Pancreas (tissue), 10 donors: ENCODE data around the gene PLA2G2C. TPM values are rescaled to one million over a fixed set of nuclear protein-coding genes. Genes with fewer than 3 reads are reported as not detected.

Experiments used
- ATAC-seq, 4 donors: fragments of 200-7000 bp; cut with Tn5 transposase; one replicate each; pipeline versions ENCODE4 v1.8.0 to v1.9.1; 2020; ENCODE audit warnings: mild to moderate bottlenecking in 4 of 4, moderate library complexity in 4 of 4
- DNase-seq, 6 donors: peaks; one replicate each; pipeline ENCODE4 v3.0.0-alpha.2; 2020
- FAIRE-seq: peaks from 2 replicates; lab custom pipeline; 2012; peaks lifted over from hg19 to GRCh38; lab: Jason Lieb, UNC
- H3K27ac ChIP-seq, 4 donors: fragments of 200-600 bp; sonication (generic); 1 replicate in 3 of 4; 2 replicates in 1 of 4; pipeline versions ENCODE4 v1.5.0 to v1.8.0; 2020
- H3K27me3 ChIP-seq, 4 donors: fragments of 200-600 bp; one replicate each; pipeline ENCODE4 v1.8.0; 2021
- H3K36me3 ChIP-seq, 3 donors: fragments of 200-600 bp; sonication (generic) in 1 of 3; one replicate each; pipeline versions ENCODE4 v1.5.0 to v1.8.0; 2020 to 2021
- H3K4me1 ChIP-seq, 3 donors: fragments of 200-600 bp; one replicate each; pipeline ENCODE4 v1.8.0; 2021
- H3K4me3 ChIP-seq, 4 donors: fragments of 200-600 bp; sonication (generic) in 2 of 4; one replicate each; pipeline versions ENCODE4 v1.5.0 to v1.8.0; 2020 to 2021
- H3K9me3 ChIP-seq, 4 donors: fragments of 200-600 bp; one replicate each; pipeline ENCODE4 v1.8.0; 2021
- WGBS, 2 donors: extraction: QIAGEN DNeasy Blood & Tissue Kit; methylation state at CpG; one replicate each; pipeline ENCODE4 v1.1.7; 2013; 5-methylcytosine and 5-hydroxymethylcytosine counted together
- intact Hi-C, 3 donors: fragments of 100-400 bp; cut with DNase I; formaldehyde crosslinking; loops; one replicate each; pipeline versions ENCODE4 v1.11.1 to v1.14.2; 2022
- polyA plus RNA-seq, 2 donors: library from polyadenylated mRNA; stranded (reverse); fragments of 200-250 nt; gene quantifications; one replicate each; pipeline ENCODE4 v1.2.3, GENCODE V29; 2013
- total RNA-seq, 6 donors: library from RNA; stranded (reverse); fragmentation: NEBNext Ultra II Directional in 4 of 6; extraction: Animal tissue kit (Norgen Biotek cat#: 25700) in 4 of 6; gene quantifications; one replicate each; pipeline versions ENCODE4 v1.2.1 to v1.2.4, GENCODE V29; 2021 to 2023
- TF ChIP-seq, protein P1 (sequence below), 4 donors: fragments of 200-600 bp; sonication (generic) in 3 of 4; IDR thresholded peaks; one replicate each; pipeline versions ENCODE4 v1.5.0 to v1.8.0; 2021; ENCODE audit warnings: antibody characterized with exemption in 4 of 4
- donor health status: healthy with polysubstance abuse.
- donor health status: DM: no; HTN: no; CAD: no; lungs with moderate emphysema.
- donor health status: DM: no; HTN: no; CAD: no.
- donor health status: control.
- donor health status: control.
- donor health status: Bipolar disorder and iron deficiency.
- donor health status: DM: yes; HTN: yes; CAD: no.
- donor health status: DM: no; HTN: no; CAD: no.
- donor health status: DM: no; HTN: no; CAD: no.
- donor health status: DM: yes; HTN: yes; CAD: no.

Gene PLA2G2C
- total and polyA plus RNA-seq, 8 donors, result not detected

DNA sequence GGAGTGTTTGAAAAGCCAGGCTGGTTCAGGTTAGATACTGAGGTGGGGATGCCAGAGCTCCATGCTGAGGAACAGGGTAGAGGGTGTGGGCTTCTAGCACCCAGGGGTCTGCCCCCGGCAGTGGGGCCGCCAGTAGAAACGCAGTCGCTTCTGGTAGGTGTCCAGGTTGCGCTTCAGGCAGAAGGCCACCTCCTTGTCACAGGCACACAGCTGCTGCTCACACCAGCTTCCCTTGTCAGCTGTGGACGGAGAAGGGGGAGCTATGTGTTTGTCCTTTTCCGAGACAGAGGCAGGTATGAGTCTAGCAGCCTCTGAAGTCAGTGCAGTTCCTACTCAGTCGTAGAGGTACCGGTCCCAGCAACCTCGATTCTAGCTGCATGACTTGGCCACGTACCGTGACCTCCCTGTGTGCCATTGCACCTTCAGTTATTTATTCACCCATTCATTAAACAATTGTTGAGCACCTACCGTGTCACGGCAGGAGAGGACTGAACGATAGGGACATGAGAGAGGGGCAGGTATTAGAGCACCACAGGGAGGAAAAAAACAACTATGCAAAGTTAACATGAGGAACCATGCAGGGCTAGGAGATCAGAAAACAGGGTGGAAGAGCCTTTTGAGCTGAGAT lies 72.2 kb downstream of the PLA2G2C start:
- no peaks in the 10 kb centered on the region for H3K27me3 ChIP-seq
- TF ChIP-seq, protein P1, sequence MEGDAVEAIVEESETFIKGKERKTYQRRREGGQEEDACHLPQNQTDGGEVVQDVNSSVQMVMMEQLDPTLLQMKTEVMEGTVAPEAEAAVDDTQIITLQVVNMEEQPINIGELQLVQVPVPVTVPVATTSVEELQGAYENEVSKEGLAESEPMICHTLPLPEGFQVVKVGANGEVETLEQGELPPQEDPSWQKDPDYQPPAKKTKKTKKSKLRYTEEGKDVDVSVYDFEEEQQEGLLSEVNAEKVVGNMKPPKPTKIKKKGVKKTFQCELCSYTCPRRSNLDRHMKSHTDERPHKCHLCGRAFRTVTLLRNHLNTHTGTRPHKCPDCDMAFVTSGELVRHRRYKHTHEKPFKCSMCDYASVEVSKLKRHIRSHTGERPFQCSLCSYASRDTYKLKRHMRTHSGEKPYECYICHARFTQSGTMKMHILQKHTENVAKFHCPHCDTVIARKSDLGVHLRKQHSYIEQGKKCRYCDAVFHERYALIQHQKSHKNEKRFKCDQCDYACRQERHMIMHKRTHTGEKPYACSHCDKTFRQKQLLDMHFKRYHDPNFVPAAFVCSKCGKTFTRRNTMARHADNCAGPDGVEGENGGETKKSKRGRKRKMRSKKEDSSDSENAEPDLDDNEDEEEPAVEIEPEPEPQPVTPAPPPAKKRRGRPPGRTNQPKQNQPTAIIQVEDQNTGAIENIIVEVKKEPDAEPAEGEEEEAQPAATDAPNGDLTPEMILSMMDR (IDR thresholded peaks at IDR 0.05), result no peak
- FAIRE-seq (no peak), ATAC-seq (no peak), DNase-seq (no peak)
- 38 to 39% methylated on average over 15 of the region's 15 CpGs for WGBS, 2 donors
- no peaks in the 10 kb centered on the region for H3K4me1 ChIP-seq
- no peaks in the 10 kb centered on the region for H3K36me3 ChIP-seq
- no peak overlapping the region for H3K4me3 ChIP-seq
- no peaks in the 10 kb centered on the region for H3K9me3 ChIP-seq
- no peak overlapping the region for H3K27ac ChIP-seq
- intact Hi-C loops, result no loop called here

Other genes with a start within 250 kb of the PLA2G2C start
- 10 to 100 TPM in 3 of 6 donors, 1 to 10 TPM in 1, under 1 TPM in 2; 0.42 to 53.5 (median 6.1) TPM for gene PLA2G2A, start 206.9 kb downstream of the PLA2G2C start, total RNA-seq
- 10 to 100 TPM in 1 of 2 donors, 1 to 10 TPM in 1; 6.7 to 29.7 TPM for gene PLA2G2A, start 206.9 kb downstream of the PLA2G2C start, polyA plus RNA-seq
- under 1 TPM in 5 of 6 donors, not detected in 1; 0.12 to 0.67 (median 0.35) TPM for gene PLA2G5, start 116.3 kb downstream of the PLA2G2C start, total RNA-seq
- 1 to 10 TPM; 1.7 to 2.0 TPM for gene PLA2G5, start 116.3 kb downstream of the PLA2G2C start, polyA plus RNA-seq
- under 1 TPM in 1 of 6 donors, not detected in 5; 0.25 TPM for gene PLA2G2D, start 67.0 kb downstream of the PLA2G2C start, total RNA-seq
- not detected for gene PLA2G2D, start 67.0 kb downstream of the PLA2G2C start, polyA plus RNA-seq
- gene PLA2G2F, start 47.2 kb downstream of the PLA2G2C start, total RNA-seq, result not detected
- not detected for gene PLA2G2F, start 47.2 kb downstream of the PLA2G2C start, polyA plus RNA-seq
- 1 to 10 TPM in 2 of 6 donors, under 1 TPM in 4; 0.54 to 1.6 (median 0.75) TPM for gene UBXN10, start 422 bp downstream of the PLA2G2C start, total RNA-seq
- 1 to 10 TPM in 1 of 2 donors, under 1 TPM in 1; 0.61 to 2.4 TPM for gene UBXN10, start 422 bp downstream of the PLA2G2C start, polyA plus RNA-seq
- under 1 TPM in 5 of 6 donors, not detected in 1; 0.16 to 0.70 (median 0.29) TPM for gene VWA5B1, start 104.4 kb upstream of the PLA2G2C start, total RNA-seq
- gene VWA5B1, start 104.4 kb upstream of the PLA2G2C start, polyA plus RNA-seq, result under 1 TPM; 0.27 to 0.70 TPM